Activated T-helper 1 cell treated with Interleukin-2 at 50 U/mL for 16 hours (primary cell): ENCODE measurements around the gene RNF217.
"Not testable (repeated sequence)": the region's sequence is repeated elsewhere in the genome, so short reads cannot be mapped to it uniquely, and the experiment has no call there.

Experiments
- DNase-seq: peaks from one replicate; pipeline ENCODE4 v3.0.0-alpha.2; 2020; ENCODE audit warnings: low read depth

RNF217 gene

DNA sequence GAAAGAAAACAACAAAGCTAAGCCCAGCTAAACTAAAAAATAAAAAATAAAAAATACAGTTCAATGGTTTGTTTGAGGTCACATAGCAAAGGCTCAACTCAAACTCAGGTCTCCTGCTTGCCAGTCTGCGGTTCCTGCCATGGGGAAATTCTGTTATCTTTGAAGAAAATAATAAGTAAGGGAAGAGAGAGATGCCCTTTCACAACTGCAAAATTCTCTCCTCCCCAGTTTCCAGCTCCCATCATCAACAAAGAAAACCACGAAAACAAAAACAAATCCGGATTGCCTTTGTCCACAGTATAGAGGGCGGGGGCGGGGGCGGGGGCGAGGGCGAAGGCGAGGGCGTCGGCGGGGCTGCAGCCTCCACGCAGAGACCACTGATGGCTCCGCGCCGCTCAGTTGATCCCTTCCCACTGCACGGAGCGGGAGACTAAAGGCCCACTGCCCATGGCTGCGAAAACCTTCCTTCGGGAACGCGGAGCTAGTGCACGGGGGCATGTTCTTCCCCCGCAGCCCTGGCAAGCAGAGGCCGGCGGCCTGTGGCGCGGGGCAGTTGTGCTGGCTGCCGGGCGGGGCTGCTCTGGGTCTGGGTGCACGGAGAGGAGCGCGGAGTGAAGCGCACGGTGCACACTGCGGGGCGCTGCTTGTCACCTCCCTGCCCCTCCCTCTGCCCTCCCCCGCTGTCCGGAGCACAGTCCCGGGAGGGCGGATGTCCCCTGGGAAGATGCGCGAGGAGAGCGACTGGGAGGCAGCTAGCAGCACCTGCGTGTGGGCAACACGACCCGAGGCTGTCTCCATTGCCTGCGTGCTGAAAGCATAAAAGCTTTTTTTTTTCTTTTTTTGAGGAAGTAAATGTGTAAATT lies 137.2 kb downstream of the RNF217 start:
- DNase-seq = no peak

DNA sequence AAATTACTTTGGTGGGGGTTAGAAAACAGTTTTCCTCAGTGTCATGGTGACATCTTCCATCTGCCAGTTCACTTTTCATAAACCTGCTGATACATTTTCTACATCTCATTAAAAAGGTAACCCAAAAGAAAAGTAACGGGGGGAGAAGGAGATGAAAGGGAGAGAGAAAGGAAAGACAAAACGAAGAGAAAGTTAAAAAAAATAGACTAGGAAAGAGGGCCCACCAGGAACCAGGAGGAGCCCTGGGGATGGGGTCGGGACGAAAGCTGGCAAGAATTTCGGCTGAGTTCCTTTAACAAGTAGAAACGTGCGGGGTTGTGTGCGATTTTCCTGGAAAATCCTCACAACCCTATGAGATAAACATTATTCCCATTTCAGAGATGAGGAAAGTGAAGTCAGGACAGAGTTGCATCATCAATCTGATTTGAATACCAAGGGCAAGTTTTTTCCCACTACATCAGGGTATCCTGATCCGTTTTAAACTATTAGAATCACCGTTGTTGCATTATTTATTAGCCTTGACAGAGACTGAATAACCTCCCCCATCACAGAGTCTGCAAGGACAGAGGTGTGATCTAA lies 137.9 kb downstream of the RNF217 start:
- no peak for DNase-seq

DNA sequence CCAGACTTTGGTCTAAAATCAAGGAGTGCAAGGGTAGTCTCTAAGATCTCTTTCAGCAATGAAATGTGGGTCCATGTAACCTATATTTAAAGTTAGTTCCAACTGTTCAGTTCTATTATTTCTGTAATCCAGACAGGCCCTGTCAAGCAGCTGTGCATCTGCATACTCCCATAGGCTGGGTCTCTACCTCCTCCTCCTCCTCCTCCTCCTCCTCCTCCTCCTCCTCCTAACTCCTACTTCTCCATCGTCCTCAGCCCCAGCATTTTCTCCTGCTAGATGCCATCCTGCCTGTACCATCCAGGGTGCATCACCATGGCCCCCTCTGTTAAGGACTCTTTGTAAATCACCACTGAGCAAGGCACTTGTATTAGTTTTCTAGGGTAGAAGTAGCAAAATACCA lies 138.9 kb downstream of the RNF217 start:
- no peak for DNase-seq

DNA sequence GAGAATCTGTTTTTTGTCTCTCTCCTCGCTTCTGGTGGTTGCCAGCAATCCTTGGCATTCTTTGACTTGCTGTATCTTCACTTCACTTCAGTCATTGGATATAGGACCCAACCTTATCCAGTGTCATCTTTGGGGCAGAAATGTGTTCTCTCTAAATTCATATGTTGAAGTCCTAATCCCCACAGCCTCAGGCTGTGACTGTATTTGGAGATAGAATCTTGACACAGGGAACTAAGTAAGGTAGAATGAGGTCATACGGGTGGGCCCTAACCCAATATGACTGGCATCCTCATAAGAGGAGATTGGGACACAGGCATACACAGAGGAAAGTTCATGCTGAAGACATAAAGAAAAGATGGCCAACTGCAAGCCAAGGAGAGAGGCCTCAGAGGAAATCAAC lies 139.4 kb downstream of the RNF217 start:
- no peak for DNase-seq

DNA sequence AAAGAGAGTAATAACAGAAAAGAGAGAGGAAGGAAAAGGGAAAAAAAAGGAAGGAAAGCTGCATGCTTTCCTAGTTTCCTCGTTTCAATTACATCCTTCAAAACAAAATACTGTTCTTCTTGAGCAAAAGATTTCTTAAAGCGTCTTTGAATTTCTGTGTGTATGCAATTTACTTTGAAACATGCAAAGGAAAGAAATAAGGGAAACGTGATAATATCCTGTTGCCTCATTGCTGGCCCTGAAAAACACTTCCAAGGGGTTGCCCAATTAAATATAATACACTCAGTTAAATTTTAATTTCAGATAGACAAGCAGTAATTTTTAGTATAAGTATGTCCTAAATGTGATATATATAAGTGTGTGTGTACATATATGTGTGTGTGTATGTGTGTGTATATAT lies 140.2 kb downstream of the RNF217 start:
- DNase-seq = no peak

DNA sequence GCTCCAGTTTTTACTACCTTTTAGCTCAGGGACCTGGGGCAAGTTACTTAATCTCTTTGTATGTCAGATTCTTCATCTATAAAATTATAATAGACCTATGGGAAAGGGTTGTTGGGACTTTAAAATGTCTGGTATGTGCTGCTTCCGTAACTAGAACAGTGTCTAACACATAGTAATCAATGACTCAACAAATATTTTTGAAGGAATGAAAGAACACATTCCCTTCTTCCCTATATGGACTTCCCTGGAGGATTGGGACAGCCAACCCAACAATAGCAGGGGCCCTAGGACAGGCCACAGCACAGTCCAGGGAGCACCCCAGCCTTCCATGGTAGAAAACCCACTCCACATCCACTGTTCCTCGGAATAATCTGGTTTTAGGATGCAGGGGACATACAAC lies 140.7 kb downstream of the RNF217 start:
- DNase-seq = no peak

DNA sequence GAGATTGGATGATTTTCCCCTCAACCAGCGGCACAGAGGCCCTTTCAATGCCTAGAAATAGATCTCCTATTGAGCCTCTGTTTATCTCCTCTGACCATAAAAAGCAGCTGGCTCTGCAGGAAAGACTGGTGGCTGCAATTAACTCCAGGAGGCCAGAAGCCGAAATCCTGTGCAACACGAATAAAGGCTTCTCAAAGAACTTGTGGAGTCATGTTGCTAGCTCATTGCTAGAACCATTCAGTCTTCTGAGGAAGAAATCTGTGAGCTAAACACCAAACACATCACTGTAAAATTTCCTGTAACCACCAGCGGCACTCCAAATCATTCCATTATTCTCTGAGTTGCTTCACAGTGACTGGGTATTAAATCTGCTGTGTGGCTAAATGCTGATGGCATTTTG lies 142.2 kb downstream of the RNF217 start:
- DNase-seq = no peak

DNA sequence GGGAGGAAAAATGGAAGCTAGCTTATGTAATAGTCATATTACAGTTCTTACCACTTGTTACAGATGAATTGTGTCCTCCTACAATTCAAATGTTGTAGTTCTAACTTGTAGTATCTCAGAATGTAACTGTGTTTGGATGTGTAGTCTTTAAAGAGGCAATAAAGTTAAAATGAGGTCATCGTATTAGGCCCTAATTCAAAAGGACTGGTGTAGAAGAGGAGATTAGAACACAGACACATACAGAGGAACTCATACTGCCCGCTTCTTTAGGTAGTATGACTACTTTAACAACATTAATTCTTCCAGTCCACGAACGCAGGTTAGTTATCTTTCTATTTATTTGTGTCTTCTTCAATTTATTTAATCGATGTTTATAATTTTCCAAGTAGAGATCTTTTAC lies 144.8 kb downstream of the RNF217 start:
- no peak for DNase-seq

DNA sequence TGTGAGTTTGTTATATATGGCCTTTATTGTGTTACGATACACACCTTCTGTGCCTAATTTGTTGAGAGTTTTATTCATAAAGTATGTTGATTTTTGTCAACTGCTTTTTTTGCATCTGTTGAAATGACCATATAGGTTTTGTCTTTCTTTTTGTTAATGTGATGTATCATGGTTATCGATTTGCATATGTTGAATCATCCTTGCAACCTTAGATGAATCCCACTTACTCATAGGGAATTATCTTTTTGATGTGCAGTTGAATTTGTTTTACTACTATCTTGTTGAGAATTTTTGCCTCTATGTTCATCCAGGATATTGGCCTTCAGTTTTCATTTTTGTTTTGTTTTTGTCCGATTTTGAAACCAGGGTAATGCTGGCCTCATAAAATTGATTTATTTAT lies 145.7 kb downstream of the RNF217 start:
- DNase-seq = no peak

DNA sequence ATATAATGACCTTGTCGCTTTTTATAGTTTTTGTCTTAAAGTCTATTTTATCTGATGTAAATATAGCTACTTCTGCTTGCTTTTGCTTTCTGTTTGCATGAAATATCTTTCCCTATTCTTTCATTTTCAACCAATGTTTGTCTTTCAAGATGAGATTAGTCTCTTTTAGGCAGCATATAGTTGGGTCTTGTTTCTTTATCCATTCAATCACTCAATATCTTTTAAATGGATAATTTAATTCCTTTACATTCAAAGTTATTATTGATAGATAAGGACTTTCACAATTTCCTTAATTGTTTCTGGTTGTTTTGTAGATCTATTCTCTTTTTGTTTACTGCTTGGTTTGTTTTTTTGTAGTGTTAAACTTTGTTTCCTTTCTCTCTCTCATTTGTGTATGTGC lies 147.8 kb downstream of the RNF217 start:
- DNase-seq = no peak

DNA sequence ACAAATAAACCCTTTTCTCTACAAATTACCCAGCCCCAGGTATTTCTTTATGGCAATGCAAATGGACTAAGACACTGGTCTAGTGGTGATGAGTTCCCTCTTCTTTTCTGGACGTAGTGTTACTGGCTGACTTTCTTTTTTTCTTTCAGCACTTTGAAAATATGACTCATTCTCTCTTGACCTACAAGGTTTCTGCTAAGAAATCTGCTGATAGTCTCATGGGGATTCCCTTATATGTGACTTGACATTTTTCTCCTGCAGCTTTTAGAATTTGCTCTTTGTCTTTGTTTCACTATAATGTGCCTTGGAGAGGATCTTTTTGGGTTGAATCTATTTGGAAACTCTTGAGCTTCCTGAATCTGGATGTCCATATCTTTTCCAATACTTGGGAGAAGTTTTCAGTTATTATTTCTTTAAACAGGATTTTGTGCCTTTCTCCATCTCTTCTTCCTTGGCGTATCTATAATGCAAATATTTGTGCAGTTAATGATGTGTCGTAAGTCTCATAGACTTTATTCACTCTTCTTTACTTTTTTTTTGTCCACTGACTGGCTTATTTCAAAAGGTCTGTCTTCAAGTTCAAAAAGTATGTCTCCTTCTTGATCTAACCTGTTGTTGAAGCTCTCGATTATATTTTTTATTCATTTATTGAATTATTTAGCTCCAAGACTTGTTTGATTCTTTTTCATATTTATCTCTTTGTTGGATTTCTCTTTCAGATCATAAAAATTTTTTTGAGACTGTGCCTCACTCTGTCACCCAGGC lies 149.2 kb downstream of the RNF217 start:
- no peak for DNase-seq

DNA sequence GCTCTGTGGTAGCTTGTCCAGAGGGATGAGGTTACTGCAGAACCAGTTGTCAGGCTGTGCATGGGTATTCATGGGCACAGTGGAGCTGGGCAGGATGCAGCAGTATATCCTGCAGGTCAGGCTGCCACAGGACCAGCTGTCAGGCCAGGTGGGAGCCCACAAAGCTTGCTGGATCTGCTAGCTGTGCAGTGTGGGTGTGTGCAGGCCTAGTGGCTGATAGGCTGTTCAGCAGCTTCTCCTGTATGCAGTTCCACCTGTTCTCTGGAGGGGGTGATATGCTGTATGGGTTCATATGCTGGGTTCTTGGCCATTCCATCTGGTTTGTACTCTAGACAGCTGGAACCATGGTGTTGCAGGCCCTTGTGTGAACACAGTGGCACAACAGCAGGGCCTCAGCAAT lies 150.7 kb downstream of the RNF217 start:
- DNase-seq = no peak

DNA sequence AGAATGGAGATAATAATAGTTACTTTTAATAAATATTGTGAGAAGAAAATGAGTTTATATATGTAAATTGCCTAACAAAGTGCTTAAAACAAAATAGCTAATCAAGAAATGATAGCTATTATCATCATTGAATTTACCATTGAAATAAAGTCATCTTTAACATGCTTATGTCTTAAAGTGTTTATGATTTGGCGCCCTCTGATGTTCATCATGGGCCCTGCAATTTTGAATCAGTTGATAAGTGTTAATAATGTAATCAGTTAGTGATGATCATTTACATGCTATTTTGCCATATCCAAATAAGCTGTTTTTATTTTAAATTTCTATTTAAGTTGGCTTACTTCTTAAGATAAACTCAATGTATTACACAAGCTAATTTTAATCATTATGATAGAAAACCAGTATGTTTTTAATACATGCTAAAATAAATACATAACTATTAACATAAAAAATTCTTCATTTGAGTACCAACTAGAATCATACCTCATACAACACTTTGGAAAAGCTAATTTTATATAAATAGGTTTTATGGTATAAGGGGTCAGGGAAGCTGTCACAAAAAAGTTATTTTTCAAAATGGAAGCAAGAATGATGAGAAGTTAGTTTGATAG lies 152.1 kb downstream of the RNF217 start:
- no peak for DNase-seq

DNA sequence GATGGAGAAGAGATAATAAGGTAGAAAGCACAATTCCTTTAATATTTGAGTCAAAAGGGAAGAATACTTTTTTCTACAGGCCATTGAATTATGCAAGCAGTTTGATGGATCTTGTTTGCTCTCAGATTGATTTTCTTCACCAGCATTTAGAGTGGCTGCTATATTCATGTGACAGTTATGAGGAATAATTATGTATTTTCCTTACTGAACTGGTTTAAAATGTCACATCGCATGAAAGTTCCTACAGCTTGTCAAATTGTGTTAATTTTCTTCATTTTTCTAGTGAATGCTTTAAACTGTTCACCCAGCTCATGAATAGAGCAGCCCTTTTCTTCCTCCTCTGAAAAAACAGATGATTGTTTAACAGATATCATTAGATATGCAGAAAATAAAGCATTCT lies 153.9 kb downstream of the RNF217 start:
- DNase-seq = no peak

DNA sequence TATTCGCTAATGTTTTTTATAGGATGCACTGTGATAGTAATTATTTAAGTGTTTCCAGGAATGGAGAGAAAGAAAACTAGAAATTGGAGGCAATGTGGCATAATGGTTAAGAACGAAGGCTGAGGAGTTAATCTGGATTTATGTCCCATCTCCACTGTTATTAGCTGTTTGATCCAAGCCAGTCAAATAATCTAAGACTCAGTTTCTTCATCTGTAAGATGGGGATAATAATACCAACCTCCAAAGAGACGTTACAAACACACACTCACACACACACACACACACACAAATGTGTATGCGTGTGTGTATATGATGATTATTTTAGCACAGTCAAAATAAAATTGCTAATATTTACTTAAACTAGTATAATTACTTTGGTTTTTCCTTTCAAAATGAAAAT lies 154.5 kb downstream of the RNF217 start:
- no peak for DNase-seq

DNA sequence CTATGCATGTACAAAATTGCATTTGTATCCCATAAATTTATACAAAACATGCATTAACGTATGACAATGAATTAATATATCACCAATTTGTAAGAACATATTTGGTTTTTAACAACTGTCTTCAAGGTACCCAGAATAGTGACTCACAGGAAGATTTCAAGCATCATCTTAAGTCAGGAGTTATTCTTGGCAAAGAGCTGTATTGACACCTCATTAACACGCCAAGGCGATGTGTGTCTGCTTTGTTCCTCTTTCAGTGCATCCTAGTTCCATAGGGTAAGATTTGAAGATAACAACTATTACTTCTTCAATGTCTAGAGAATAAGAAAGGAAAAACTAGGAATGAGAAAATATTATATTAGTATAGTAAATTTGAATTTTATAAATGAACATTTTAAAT lies 155.6 kb downstream of the RNF217 start:
- DNase-seq = no peak

DNA sequence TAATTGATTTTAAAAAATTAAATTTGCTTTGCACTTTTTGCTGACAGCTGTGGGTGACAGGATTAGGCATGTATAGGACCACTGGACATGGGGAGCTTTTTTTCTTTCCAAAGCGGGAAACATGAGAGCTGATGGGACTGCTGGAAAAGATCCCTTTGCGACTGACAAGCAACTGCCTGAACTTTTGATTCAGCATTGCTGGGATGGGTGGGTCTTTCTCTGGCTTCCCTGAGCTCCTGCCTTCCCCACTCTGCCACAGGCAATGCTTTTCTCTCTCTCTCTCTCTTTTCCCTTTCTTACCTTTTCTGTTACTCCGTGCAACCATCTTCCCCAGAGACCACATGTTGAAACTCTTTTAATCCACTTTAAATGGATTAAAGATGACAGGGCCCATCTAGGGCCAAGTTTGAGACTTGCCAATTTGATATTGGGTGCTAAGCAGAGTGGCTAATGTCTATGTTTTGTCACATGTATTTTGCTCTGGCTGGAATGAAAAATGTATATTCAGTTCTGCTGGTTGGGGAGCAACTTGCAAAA lies 157.9 kb downstream of the RNF217 start:
- no peak for DNase-seq

DNA sequence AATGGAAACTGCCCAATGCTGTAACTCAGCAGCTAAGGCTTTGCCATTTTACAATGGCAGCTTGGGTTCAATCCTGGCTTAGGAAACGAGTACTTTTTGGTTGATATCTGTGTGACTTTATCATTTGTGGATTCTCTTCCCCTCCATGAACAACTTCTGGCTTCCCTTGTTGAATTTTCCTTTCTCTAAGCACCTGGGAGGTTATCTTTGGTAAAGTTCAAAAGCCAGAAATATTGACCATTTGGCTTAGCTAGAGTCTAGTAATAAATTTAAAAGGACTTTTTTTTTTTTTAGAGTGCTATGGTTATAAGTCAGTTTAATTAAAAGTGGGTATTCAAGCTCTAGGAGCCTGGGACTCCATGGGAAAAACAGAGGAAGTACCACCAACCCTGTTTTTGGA lies 159.7 kb downstream of the RNF217 start:
- DNase-seq = no peak

DNA sequence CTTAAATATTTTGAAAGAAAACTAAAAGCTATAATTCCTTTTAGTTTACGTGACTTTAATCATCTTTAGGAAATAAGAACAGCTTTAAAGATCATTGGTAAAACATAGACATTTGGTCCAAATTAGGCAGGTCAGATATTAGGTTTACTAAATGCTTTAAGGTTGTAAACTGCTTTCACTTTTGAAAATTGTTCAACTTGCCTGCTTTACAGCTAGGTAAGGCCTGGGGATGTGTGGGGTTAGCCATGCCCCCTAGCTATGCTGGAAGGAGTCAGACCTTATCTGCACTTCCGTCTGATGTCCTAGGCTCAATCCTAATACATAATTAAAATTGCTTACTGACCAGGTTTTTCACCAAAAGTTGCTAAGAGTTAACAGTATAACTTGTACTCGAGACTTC lies 160.8 kb downstream of the RNF217 start:
- no peak for DNase-seq

DNA sequence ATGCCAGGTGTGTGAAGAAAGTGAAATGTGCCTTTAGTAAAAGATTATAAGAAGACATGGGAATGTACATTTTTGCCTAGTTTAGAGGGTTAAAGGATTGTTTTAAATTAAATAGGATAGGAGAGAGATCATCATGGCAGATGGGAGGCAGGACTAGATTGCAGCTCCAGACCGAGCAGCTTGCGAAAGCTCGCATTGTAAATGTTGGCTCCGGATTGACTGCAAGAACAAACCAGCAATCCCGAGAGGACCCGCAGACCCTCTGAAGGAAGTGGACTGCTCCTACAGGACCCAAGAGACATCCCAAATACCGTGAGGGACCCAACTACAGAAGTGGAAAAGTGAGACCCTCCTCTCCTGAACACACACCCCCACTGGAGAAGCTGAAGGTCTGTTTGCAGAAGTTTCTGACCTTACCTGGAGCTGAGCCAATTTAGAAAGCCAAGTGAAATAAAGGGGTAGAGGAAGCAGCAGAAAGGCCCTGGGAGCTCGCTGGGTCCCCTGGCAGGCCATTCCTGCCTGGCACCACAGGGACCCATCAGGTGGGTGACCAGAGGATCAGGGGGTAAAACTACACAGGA lies 161.3 kb downstream of the RNF217 start:
- DNase-seq = no peak

DNA sequence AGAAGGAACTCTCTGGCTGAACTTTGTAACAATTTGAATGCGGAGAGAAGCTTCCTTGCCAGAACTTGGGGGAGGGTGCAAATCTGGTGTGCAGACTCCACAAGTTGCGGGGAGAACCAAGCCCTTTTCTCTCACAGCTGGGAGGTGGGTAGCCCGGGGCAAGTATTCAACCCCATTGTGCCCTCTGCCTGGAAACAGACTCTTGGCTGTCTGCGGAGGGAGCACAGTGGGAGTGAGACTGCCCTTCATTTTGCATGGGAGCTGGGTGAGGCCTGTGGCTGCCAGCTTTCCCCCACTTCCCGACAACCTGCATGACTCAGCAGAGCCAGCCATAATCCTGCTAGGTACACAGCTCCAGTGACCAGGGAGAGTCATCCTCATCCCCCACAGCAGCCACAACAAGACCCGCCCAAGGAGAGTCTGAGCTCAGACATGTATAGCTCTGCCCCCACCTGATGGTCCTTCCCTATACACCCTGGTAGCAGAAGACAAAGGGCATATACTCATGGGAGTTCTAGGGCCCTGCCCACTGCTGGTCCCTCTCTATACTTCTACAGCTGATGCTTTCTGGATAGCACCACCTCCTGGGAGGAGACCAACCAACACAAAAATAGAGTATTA lies 161.9 kb downstream of the RNF217 start:
- no peak for DNase-seq

DNA sequence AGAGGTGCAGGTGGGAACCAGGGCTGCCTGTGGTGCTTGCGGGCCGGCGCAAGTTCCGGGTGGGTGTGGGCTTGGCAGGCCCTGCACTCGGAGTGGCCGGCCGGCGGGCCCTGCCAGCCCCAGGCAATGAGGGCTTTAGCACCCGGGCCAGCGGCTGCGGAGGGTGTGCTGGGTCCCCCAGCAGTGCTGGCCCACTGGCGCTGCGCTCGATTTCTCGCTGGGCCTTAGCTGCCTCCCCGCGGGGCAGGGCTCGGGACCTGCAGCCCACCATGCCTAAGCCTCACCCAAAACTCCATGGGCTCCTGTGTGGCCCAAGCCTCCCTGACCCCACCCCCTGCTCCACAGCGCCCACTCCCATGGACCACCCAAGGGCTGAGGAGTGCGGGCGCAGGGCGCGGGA lies 163.6 kb downstream of the RNF217 start:
- DNase-seq = not testable (repeated sequence)
